ENCODE results near the gene STAT6.

DNA sequence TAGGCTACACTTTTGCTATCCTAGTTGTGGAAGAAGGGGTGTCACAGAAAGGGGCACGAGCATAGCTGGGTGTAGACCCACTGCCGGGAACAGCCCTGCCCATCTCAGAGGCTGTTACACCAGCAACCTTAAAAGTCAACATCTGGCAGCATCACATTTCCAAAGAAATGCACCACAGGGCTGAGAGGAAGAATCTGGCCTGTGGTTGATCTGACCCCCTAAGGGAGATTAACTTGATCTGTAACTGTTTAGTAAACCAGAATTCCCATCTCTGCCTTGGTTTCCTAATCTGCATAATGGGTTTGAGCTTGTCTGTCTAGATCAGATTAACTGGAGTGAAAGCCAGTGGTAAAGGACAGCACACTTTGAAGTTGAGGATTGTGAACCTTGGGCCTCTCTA lies 34.9 kb upstream of the STAT6 start:
- TF ChIP-seq EZH2 (IDR thresholded peaks at IDR 0.05; ENCODE audit: insufficient read depth, low read length) = no peak
- TF ChIP-seq, protein P1, sequence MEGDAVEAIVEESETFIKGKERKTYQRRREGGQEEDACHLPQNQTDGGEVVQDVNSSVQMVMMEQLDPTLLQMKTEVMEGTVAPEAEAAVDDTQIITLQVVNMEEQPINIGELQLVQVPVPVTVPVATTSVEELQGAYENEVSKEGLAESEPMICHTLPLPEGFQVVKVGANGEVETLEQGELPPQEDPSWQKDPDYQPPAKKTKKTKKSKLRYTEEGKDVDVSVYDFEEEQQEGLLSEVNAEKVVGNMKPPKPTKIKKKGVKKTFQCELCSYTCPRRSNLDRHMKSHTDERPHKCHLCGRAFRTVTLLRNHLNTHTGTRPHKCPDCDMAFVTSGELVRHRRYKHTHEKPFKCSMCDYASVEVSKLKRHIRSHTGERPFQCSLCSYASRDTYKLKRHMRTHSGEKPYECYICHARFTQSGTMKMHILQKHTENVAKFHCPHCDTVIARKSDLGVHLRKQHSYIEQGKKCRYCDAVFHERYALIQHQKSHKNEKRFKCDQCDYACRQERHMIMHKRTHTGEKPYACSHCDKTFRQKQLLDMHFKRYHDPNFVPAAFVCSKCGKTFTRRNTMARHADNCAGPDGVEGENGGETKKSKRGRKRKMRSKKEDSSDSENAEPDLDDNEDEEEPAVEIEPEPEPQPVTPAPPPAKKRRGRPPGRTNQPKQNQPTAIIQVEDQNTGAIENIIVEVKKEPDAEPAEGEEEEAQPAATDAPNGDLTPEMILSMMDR (IDR thresholded peaks at IDR 0.05; ENCODE audit: insufficient read depth, low read depth, low read length) = no peak

All from astrocyte (in vitro differentiated cells and primary cell).